GM18873 (cell line): Measurements from ENCODE around the gene CCNI.
"Not testable (repeated sequence)": the region's sequence is repeated elsewhere in the genome, so short reads cannot be mapped to it uniquely, and the experiment has no call there.

ENCODE experiments used
- ATAC-seq: cut with Tn5 transposase; IDR thresholded peaks from one replicate; pipeline ENCODE4 v1.9.1; 2021; ENCODE audit warnings: mild to moderate bottlenecking, moderate library complexity, moderate number of reproducible peaks; ENCODE audit not compliant: unreplicated experiment, low FRiP score

The CCNI gene

GRCh38 chr4:77075869-77076799 is at the start of gene CCNI:
TSS of gene CCNI (minus strand) at chr4:77075989. CDS start at chr4:77066362, 9,627 bp downstream.
- peak; percentile 64 for ATAC-seq

GRCh38 chr4:77124576-77124975 is 48.8 kb upstream of the CCNI start:
- ATAC-seq = no peak

DNA sequence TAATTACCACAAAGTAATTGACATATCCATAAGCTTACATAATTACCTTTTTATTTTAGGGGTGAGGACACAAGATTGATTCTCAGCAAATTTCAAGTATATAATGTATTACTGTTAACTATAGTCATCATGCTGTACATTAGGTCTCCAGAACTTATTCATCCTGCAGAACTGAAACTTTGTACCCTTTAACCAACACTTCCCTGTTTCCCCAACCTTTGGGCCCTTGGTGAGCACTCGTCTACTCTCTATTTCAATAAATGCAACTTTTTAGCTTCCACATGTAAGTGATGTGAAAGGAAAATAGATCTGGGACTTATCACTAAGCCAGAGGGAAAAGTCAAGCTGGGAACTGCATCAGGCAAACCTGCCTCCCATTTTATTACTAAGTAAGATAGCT is 47.6 kb upstream of the CCNI start:
- ATAC-seq = no peak

DNA sequence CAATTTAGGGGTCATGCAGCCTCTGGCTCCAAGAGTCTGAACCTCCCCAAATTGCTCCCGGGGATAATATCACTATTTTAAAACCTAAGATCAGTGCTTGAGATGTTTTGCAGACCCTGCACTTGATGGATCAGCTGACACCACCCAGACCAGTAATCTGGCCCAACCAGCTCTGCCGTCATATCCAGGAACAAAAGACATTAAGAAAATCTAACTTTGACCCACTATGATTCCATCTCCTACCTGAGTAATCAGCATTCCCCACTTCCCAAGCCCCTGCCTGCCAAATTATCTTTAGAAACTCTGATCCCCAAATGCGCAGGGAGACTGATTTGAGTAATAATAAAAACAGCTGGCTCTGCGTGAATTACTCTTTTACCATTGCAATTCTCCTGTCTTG is 46.9 kb upstream of the CCNI start:
- ATAC-seq = no peak

DNA sequence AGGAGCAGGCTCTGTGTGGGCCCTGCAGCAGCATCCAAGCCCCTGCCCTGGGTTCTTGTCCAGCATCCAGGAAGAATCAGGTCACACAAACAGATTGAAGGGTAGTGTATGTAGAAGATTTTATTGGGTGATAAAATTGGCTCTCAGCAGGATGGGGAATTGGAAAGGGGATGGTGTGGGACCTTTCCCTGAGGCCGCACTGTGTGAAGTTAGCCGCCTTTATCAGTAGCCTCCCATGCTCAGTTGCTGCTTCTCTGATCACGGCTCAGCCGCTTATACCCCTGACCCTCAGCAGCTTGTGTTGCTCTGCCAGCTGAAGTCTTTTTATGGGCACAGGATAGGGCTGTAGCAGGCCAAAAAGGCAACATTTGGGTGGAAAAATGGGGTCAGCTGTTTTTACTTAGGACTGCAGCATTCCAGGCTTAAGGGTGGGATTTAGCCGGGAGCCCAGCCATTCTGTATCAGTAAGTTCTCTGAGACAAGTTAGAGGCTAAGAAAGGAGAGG is 46.0 kb upstream of the CCNI start:
- no peak for ATAC-seq

GRCh38 chr4:77120886-77121508 is 45.2 kb upstream of the CCNI start:
- ATAC-seq = peak; percentile 55

- ATAC-seq = no peak
Observed at GRCh38 chr4:77117721-77118120, 41.9 kb upstream of the CCNI start.

GRCh38 chr4:77113069-77113468 is 37.3 kb upstream of the CCNI start:
- ATAC-seq = no peak

- no peak for ATAC-seq
Observed at GRCh38 chr4:77110730-77111129, 34.9 kb upstream of the CCNI start.

DNA sequence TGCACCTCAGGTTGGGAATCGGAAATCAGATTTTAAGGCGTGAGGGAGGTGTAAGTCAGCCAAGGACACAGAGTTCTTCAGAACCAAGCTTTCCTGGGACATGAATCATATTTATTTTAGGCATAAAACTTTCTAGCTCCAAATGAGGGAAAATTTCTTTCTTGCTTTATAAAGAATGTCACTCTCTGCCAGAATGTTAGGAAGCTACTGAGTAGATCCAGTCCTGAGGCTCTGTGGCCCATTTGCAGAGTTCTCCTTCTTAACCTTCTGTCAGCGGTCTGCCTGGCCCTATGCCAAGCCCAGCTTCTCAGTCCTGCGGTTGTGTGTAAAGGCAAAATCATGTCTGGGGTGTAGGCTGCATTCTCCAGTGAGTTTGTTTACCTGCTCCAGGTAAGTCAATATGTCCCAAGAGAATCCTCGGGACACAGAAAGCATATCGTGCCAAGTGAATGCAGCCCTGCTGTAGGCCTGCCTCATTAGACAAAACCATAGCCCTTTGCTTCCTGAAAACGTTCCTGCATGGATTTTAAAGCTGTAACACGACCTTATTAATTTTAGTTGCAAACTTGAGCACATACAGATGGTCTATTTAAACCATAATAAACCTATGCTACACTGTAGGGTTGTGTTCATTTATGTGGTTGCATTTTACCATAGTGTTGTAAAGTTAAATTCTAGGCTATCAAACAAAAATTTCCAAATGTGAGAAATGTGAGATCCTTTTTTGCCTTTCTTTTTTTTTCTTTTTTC is 29.2 kb upstream of the CCNI start:
- ATAC-seq = no peak

- ATAC-seq = no peak
Observed at GRCh38 chr4:77104388-77104787, 28.6 kb upstream of the CCNI start.

DNA sequence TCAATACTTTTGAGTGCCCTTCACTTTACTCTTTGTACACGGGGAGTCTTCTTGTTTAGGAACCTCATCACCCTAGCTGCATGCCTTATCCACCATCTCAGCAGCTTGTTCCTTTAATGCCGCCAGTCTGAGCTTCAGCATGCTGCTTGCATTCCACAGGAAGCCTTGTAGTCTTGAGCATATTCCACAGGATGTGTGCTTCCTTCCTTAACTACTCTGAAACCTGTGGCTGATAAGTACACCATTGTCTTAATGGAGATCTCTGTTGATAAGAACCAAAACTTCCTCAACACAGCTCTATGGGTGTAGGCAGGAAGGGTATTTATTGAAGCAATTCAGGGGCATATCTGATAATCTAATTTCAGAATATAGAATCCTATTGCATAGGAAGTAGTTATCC is 24.4 kb upstream of the CCNI start:
- no peak for ATAC-seq

GRCh38 chr4:77097611-77098010 is 21.8 kb upstream of the CCNI start:
- ATAC-seq = no peak

DNA sequence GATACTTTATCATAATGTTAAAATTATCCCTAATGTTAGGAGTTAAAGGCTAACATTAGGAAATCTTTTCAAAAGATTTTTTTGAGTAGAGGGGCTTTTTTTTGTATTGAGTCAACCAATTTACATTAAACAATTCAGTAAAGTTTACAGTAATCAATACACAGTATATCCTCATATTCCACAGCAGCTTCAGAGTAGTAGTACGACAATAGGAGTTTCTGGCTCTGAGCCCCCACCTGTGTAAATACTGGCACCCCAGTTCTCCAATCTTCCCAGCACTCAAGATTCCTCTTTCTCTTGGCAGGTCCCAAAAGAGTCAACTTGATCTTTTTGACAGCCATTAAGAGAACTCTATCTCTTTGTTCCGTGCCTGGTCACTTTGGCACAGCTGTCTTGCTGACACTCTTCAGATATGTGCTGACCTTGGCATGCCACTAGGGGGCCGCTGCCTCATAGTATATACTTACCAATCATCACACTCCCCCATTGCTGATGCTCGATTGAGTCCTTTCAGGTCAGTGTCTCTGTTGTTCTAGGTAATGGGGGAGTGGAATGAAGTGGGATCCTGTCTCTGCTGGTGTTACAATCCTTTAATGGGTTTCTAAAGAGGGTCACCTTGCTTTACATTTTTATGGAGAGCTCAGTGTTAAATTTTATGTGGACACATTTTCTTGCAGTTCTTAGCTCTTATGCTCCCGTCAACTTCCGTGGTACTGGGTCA is 19.5 kb upstream of the CCNI start:
- ATAC-seq = peak; percentile 95

- no peak for ATAC-seq
Observed at GRCh38 chr4:77094496-77094895, 18.7 kb upstream of the CCNI start.

DNA sequence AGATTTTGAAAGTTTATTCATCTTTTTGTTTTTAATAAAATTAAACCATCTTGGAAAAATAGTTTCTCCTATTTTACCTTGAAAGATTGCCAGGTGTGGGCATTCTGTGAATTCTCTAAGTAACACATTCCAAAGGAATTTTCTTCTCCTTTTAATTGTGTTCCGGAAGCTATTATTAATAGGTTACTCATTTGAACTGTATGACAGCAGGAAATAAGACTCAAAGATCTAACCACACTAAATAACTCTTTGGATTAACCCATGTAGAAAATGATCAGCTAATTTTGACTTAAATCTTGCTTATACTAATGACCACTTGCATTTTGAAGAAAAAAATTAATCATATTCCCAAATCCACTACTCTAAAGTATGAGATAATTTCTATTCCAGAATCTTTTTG is 17.6 kb upstream of the CCNI start:
- ATAC-seq = no peak

DNA sequence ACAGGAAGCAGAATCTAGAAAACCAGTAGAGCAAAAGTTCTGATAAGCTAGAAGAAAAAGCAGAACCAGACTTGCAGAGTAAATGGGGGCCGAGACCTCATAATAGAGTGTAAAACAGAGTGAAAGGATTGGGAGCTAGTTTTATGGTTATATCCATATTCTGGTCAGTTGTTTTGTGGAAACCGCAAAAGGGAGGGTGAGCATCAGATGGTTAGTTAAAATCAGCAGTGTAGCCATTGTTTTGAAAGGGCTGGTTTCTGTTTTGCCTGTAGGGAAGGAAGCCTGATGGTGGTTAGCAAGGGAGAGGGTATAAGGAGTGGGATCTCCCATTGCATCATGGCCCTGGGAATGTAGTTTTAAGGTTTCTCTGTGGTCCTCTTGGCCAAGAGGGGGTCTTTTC is 17.2 kb upstream of the CCNI start:
- ATAC-seq = no peak

DNA sequence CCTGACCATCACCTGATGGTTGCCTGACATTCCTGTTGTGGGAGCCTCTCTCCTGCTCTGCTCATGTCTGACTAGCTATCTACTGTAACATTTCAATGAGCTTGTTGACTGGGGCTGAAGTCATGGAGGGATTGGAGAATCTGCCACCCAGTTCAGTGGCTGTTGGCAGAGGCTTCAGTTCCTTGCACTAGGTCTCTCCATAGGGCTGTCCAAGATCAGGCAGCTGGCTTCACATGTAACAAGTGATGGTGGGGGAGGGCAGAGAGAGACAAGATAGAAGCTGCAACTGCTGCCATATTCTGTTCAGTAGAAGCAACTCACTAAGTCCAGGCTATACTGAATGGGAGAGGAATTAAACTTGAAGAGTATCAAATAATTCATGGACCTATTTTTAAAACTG is 14.1 kb upstream of the CCNI start:
- no peak for ATAC-seq

DNA sequence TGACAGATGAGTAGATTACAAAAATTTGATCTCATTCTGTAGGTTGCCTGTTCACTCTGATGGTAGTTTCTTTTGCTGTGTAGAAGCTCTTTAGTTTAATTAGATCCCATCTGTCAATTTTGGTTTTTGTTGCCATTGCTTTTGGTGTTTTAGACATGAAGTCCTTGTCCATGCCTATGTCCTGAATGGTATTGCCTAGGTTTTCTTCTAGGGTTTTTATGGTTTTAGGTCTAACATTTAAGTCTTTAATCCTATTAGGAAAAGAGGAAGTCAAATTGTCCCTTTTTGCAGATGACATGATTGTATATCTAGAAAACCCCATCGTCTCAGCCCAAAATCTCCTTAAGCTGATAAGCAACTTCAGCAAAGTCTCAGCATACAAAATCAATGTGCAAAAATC is 11.2 kb upstream of the CCNI start:
- not testable (repeated sequence) for ATAC-seq

DNA sequence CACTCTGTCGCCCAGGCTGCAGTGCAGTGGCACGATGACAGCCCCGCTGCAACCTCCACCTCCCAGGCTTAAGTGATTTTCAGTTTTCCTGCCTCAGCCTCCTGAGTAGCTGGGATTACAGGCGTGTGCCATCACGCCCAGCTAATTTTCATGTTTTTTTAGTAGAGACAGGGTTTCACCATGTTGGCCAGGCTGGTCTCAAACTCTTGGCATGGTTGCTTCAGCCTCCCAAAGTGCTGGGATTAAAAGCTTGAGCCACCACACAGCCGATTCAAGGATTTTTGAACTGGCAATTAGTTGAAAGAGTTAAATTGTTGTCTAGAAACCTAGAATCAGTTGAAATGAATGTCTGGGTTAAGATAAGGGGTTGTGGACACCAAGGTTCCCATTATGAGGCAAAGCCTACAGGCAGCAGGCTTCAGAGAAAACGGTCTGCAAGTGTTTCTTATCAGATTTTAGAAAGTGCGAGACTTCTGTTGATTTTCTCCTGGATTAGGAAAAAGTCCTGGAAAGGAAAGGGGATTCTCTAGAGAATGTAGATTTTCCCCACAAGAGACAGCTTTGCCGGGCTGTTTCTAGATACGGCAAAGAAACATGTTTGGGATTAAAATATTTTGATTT is 8.3 kb upstream of the CCNI start:
- ATAC-seq = no peak
